Middle frontal gyrus (tissue), 1 donor: ENCODE results near the gene ZNF385D.

Experiments
- DNase-seq: peaks from one replicate; pipeline ENCODE4 v3.0.0-alpha.2; 2015; ENCODE audit warnings: low spot score; ENCODE audit errors: extremely low spot score

The ZNF385D gene

GRCh38 chr3:21750831-21751391, at the start of gene ZNF385D:
TSS of gene ZNF385D (minus strand) at chr3:21751210. CDS start at chr3:21750916, 294 bp downstream.
- DNase-seq = peak; percentile 25

DNA sequence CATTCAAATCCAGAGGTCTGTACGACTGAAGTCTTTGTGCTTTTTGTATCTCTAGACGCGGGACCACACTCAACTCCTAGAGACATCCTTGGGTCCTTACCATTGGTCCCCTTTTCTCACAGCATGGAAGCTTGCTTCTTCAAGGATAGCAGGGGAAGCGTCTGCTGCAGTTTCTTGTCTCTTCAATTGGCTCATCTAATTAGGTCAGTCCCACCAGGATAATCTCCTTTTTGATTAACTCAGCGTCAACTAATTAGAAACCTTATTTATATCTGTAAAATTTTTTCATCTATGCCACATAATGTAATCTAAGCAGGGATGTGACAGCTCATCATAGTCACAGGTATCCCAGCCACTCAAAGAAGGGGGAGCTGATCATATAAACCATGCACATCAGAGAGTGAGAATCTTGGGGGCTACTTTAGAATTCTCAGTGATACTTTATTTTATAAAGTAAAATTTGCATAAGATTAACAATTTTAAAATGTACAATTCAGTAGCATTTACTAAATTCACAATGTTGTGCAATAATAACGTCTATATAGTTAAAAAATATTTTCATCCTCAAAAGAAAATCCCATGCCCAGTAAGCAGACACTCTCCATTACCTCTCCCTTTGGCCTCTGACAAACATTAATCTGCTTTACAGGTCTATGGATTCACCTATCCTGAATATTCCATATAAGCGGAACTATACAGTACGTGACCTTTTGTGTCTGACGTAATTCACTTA, 47.5 kb upstream of the ZNF385D start:
- no peak for DNase-seq

DNA sequence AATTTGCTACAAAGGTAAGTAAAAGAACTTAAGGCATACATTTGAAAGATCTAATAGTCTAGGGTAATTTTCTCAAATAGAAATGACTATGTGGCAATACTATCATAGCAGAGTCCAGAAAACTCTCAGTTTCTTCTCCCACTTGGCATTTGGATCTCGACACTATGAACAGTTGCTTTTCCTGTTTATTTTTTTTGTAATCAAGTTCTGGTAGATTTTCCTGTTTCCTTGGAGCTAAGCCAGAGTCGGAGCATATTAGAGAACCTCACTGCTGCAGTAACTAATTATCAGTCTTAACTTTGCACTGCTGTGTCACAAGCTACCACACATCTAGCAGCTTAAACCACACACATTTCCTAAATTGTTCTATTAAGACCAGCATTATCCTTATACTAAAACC, 44.9 kb upstream of the ZNF385D start:
- no peak for DNase-seq

GRCh38 chr3:21795152-21795837, 44.3 kb upstream of the ZNF385D start:
- no peak for DNase-seq

- DNase-seq = no peak
Measured at GRCh38 chr3:21794291-21794690, 43.3 kb upstream of the ZNF385D start.

DNA sequence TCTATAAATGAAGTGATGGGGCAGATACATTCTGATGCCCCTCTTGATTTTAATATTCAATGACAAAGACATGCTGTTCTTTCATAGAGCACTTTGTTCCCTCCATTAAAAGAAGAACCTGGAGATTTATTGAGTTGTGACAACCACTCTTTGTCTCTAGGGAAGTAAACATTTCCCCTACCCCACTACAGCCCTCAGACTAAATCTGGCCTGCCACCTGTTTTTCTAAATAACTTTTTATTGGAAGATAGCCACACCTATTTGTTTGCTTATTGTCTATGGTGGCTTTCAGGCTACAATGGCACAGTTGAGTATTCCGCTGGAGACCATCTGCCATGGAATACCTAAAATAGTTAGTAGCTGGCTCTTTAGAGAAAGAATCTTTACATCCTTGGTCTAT, 41.2 kb upstream of the ZNF385D start:
- DNase-seq = no peak

DNA sequence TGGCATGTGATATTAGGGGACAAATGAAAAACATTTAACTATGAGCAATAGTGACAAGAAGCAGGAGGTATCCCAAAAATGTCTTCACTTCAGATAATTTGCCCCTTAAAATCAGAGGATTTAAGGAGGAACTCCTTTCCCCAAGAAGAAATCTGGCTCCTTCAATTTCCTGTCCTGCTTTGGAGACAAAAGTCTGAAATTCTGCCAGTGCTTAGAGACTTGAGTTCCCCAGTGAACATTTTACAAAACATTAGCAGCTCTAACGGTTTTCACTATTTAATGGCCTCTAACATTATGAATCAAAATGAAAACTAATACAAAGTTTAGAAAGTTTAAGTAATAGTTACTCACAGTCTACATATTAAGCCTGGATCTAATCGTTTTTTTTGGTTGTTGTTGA, 40.3 kb upstream of the ZNF385D start:
- DNase-seq = no peak

GRCh38 chr3:21790466-21790865, 39.5 kb upstream of the ZNF385D start:
- DNase-seq = no peak

DNA sequence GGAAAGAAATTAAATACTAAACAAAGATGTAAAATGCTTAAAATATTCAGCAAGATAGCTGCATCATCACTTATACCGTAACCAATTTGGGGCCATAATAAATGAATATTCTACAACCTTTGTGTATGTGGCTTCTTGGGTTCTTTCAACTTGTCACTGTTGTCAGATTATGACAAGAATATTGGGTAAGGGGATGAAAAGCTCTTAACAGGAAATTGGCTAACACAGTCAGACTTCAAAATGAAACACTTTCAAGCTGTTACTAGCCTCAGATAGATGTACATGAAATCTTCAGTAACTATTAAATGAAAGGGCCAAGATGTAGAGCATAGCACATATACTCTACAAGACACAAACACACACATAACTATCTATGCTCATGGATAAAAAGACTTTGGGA, 38.7 kb upstream of the ZNF385D start:
- DNase-seq = no peak

DNA sequence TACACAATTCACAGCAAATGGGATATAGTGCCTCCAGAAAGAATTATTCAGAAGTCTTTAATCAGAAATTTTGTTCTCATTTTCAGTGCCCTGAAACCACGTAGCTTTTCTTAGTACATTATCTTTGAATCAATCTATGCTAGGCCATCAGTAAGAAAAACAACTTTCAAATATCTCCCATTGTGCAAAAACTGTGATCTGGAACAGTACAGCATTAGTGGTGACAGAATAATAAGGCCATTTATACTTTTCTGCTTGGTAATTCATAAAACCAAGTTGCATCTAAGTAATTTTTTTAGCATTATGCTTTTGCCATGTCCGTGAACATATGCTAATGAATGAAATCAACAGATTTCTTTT, 35.4 kb upstream of the ZNF385D start:
- DNase-seq = no peak

GRCh38 chr3:21785765-21786437, 34.9 kb upstream of the ZNF385D start:
- no peak for DNase-seq

- DNase-seq = no peak
Measured at GRCh38 chr3:21783839-21784238, 32.8 kb upstream of the ZNF385D start.

DNA sequence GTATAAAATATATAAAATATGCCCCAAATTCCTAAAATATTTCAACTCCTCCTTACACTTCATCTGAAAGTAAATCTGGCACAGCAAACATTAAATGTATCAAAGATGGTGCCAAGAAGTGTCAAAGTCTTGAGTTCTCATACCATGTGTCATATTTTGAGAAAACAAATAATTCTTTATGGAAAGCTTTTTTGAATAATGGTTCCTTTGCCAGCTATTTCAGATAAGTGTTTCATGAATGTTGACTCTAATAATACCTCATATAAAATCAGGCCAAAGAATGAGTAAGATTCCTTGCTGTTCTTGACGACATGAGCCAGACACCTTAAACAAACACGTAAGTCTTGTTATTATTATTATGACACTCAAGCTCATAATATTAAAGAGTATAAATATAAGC, 30.3 kb upstream of the ZNF385D start:
- DNase-seq = no peak

GRCh38 chr3:21779909-21780308, 28.9 kb upstream of the ZNF385D start:
- DNase-seq = no peak

- no peak for DNase-seq
Measured at GRCh38 chr3:21778715-21779114, 27.7 kb upstream of the ZNF385D start.

GRCh38 chr3:21777821-21778220, 26.8 kb upstream of the ZNF385D start:
- DNase-seq = no peak

DNA sequence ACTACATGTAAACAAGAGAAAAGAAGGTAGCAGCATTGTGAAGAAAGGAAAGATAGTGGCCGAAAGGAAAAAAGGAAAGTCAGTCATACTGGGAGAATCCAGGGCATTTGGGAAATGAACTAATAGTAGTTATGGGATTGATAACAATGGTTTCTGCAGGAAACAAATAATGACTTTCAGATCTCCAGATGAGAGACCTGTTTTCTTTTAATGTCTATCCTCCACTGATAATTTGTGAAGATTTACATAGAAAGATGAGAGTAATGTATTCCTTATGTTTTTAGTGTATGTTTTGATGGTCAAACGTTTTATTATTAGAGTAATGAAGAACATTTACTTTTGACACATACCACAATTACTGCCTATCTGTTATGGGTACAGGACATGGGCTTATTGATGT, 15.0 kb upstream of the ZNF385D start:
- DNase-seq = no peak

DNA sequence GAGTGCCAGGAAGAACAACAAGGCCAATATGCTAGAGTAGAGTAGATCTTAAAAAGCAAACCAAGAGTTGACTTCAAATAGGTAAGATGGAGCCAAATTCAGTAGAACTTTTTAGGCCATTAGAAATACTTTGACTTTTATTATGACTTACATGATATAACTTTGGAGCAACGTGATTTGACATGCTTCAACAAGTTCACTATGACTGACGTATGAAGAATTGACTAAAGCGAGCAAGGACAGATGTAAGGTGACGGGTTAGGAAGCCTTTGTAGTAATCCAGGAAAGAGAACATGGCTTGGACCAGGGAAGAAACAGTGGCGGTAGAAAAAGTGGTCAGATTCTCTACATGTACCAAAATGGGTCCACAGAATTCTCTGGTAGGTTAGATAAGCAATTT, 4.9 kb upstream of the ZNF385D start:
- DNase-seq = no peak

DNA sequence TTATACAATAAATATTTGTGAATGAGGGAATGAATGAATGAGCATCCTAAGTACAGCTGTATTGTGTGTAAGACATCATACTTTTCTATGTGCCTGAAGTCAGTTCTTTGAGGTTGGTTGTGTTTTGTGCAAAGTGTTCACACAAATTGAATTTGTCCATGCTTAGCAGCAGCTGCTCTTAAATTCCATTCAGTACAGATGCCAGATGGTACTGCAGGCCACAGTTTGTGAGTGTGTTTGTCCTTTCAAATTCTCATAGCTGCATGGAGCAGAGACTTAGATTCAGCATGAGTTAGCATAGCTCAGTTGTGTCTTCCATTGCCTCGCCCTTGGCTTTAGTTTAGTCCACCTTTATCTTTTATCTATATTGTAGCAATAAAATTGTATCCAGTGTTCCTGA, 3.8 kb upstream of the ZNF385D start:
- no peak for DNase-seq

GRCh38 chr3:21752749-21753347, 1.8 kb upstream of the ZNF385D start:
- DNase-seq = peak; percentile 12

GRCh38 chr3:21751886-21752285, 876 bp upstream of the ZNF385D start:
- no peak for DNase-seq
